ENCODE measurements around the gene MIA.
"Not testable (repeated sequence)": the region's sequence is repeated elsewhere in the genome, so short reads cannot be mapped to it uniquely, and the experiment has no call there.

DNA sequence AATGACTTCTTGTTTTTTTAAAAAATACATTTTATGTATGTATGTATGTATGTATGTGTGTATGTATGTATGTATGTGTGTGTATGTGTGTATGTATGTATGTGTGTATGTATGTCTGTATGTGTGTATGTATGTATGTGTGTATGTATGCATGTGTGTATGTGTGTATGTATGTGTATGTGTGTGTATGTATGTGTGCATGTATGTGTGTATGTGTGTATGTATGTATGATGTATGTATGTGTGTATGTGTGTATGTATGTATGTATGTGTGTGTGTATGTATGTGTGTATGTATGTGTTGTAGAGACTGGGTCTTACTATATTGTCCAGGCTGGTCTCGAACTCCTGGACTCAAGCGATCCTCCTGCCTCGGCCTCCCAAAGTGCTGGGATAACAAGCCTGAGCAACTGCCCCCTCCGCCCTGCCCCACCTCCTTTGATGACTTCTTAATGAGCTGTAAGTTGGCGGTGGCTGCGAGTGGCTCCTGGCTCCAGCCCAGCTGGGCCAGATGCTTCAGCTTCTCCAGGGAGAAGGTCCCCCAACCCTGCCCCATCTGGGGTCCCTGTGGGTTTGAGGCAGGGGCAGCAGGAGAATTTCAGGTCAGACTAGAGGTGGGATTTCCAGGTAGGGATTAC, 50.3 kb downstream of the MIA start:
- TF ChIP-seq, protein P1, sequence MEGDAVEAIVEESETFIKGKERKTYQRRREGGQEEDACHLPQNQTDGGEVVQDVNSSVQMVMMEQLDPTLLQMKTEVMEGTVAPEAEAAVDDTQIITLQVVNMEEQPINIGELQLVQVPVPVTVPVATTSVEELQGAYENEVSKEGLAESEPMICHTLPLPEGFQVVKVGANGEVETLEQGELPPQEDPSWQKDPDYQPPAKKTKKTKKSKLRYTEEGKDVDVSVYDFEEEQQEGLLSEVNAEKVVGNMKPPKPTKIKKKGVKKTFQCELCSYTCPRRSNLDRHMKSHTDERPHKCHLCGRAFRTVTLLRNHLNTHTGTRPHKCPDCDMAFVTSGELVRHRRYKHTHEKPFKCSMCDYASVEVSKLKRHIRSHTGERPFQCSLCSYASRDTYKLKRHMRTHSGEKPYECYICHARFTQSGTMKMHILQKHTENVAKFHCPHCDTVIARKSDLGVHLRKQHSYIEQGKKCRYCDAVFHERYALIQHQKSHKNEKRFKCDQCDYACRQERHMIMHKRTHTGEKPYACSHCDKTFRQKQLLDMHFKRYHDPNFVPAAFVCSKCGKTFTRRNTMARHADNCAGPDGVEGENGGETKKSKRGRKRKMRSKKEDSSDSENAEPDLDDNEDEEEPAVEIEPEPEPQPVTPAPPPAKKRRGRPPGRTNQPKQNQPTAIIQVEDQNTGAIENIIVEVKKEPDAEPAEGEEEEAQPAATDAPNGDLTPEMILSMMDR (IDR thresholded peaks at IDR 0.05) = not testable (repeated sequence)
- TF ChIP-seq, protein P2, sequence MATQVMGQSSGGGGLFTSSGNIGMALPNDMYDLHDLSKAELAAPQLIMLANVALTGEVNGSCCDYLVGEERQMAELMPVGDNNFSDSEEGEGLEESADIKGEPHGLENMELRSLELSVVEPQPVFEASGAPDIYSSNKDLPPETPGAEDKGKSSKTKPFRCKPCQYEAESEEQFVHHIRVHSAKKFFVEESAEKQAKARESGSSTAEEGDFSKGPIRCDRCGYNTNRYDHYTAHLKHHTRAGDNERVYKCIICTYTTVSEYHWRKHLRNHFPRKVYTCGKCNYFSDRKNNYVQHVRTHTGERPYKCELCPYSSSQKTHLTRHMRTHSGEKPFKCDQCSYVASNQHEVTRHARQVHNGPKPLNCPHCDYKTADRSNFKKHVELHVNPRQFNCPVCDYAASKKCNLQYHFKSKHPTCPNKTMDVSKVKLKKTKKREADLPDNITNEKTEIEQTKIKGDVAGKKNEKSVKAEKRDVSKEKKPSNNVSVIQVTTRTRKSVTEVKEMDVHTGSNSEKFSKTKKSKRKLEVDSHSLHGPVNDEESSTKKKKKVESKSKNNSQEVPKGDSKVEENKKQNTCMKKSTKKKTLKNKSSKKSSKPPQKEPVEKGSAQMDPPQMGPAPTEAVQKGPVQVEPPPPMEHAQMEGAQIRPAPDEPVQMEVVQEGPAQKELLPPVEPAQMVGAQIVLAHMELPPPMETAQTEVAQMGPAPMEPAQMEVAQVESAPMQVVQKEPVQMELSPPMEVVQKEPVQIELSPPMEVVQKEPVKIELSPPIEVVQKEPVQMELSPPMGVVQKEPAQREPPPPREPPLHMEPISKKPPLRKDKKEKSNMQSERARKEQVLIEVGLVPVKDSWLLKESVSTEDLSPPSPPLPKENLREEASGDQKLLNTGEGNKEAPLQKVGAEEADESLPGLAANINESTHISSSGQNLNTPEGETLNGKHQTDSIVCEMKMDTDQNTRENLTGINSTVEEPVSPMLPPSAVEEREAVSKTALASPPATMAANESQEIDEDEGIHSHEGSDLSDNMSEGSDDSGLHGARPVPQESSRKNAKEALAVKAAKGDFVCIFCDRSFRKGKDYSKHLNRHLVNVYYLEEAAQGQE (IDR thresholded peaks at IDR 0.05; ENCODE audit: insufficient read depth in 1 of 2, low read depth in 2 of 2, low read length in 1 of 2) = not testable (repeated sequence)
